ENCODE results near the gene CSTPP1.
"Not testable (repeated sequence)": the region's sequence is repeated elsewhere in the genome, so short reads cannot be mapped to it uniquely, and the experiment has no call there.

Gene CSTPP1

DNA sequence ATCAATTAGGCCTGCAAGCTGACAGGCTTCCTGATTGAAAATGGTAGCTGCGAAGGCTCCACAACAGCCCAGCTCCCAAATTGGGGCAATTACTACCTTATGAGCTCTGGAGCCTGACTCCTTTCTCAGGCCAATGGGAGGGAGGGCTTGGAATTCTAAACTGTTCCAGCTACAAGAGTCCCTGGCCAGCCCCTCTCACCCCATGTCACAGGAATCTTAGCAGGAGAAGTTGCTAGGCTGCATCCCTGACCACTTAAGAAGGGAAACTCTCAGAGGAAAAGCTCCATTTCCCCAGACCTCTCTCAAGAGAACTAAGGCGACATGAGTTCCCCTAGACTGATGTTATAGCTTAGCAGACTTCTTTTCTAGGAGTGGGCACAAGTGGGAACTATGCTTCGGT lies 23.1 kb upstream of the CSTPP1 start:
- DNase-seq, result no peak

GRCh38 chr11:46914363-46914762 lies 22.2 kb upstream of the CSTPP1 start:
- no peak for DNase-seq

DNA sequence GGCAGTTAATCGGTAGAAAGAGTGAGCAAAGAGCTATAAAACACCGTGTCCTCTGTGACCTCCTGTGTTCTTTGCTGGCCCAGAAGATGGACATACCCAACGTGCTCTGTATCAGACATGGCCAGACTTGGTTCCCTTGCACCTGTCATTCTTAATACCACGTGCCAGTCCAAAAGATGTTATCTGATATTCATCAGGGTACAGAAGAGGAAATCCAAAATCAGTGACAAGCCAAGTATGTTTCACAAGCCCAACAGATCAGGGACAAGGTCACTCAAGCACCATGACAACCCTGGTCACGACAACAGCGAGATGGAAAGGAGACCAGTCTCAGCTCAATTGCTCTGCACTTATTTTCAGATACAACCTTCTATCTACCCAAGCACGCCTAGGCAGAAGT lies 21.7 kb upstream of the CSTPP1 start:
- DNase-seq, result no peak

GRCh38 chr11:46916286-46917108 lies 20.1 kb upstream of the CSTPP1 start:
- no peak for DNase-seq

DNA sequence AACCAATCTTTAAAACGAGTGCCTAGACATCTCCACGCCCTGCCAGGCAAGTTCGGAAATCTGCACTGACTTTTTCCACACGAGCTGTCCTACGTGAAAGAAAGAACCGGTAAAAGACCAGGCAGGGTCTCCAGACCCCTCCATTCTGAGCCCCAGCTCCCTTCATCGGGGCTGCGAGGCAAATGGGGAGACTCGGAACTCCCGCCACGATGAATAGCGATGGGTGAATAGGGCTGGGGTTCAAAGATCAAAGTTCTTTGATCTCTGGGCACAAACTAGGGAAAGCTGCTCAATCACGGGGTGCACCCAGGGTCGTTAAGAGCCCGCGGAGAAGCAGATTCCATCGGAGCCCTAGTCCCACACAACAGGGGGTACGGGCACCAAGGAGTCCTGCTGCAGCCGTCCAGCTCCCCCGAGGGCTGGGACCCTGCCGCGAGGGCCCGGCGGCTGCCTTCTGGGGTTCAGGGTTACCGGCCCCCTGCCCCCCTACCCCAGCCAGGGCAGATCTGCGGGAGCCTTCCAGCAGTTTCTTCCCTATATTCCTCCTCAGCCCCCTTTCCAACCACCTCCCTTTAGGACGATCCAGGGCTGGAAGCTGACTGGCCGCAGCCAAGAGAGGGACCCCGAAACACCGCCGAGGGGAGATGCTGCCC lies 19.3 kb upstream of the CSTPP1 start:
- no peak for DNase-seq

- DNase-seq, result no peak
Measured at GRCh38 chr11:46917762-46918082, 18.8 kb upstream of the CSTPP1 start.

DNA sequence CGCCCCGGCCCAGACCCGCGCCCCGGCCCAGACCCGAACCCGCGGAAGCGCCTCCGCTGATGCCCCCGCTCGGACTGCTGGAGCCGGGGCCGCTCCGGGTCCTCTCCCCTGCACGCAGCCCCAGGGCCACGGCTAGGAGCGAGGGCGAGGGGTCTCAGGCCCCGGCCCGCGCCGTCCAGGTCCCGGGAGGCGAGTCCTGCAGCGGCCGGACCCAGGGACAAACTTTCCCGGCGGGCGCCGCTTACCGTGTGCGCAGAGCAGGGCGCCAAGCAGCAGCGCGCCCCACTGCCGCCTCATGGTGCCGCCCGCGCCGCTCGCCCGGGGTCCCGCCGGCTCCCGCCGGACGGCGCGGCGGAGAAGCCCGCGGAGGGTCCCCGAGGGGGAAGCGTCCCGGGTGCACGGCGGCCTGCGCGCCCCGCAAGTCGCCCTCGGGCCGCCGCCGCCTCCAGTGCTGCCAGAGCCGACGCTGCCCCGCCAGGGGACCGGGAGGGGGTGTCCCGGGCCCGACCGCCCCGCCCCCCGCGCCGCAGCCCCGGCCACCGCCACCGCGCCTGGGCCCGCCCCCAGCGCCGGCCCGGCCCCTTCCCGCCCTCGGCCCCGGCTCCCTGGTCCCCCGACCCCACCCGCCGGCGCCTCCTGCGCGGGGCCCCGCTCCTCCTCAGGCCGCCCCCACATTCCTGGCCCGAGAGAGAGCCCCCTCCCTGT lies 18.3 kb upstream of the CSTPP1 start, which contains the start of gene LRP4:
LRP4 (minus strand) TSS at position 468 of the 705 bp plus-strand sequence; CDS start at position 297, 171 bp downstream.
- DNase-seq, result no peak

DNA sequence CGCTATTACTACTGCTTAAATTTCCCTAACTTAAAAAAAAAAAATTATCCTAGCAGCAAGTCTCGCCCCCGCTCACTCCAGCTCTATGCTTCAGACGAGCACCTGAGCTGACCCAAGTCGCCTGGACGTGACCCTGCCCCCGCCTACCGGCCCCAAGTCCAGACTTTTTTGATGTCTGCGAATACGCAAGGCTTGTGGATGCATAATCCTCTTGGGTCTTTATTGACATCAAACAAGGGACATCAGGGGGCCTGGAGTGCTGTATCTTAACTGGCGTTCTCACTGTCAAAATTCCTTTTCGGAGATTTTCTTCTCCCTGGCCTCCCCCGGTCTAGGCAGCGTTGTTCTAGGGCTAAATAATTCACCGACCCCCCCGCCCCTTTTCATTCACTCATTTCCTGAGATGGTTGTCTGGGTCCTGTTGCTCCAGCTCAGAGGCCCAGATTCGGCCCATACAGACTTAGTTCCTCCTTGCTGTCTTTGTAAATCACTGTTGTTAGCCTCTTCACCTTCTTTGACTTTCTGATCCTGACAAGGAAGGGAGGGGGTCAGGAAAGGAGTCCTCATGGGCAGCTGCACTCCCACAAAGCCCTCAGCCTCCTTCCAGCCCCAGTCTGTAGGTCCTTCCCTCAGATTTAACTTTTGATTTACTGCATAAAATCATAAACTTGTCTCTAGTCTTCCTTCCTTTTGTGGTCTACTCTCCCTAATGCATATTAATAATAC lies 17.6 kb upstream of the CSTPP1 start:
- no peak for DNase-seq

DNA sequence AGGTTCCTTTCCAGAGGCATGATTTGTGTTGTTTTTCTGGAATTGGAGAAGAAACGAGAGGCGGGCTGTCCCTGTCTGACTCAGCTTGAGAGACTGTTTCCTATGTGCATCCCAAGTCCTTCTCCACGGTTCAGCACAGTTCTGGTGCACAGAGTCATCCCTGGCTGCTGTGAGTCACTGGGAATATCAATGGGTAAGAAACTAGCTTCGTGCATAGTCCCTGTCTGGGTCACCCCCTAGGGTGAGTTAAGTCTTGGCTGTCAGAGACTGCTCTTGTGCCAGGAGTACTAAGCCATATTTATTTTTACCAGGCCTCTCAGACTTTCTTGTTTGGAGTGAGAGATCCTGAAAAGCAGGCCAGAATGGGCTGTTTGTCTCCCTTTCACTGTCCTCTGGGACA lies 15.8 kb upstream of the CSTPP1 start:
- DNase-seq, result no peak

GRCh38 chr11:46927928-46928327 lies 8.6 kb upstream of the CSTPP1 start:
- not testable (repeated sequence) for DNase-seq

GRCh38 chr11:46928701-46929100 lies 7.9 kb upstream of the CSTPP1 start:
- not testable (repeated sequence) for DNase-seq

DNA sequence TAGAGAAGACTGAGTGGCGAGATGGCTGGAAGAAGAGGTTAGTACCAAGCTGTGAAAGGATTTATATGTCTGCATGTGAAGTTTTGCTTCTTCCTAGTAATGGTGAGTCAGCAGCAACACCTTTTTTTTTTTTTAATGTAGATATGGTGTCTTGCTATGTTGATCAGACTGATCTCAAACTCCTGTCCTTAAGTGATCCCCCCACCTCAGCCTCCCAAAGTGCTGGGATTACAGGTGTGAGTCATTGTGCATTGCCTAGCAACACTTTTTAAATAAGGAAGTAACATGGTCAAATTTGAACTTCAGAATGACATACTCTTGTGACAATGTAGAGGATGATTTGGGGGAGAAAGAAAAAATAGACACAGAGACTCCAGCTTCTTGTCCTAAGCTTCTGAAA lies 6.5 kb upstream of the CSTPP1 start:
- no peak for DNase-seq

GRCh38 chr11:46942172-46942571 lies 5.6 kb downstream of the CSTPP1 start:
- no peak for DNase-seq

DNA sequence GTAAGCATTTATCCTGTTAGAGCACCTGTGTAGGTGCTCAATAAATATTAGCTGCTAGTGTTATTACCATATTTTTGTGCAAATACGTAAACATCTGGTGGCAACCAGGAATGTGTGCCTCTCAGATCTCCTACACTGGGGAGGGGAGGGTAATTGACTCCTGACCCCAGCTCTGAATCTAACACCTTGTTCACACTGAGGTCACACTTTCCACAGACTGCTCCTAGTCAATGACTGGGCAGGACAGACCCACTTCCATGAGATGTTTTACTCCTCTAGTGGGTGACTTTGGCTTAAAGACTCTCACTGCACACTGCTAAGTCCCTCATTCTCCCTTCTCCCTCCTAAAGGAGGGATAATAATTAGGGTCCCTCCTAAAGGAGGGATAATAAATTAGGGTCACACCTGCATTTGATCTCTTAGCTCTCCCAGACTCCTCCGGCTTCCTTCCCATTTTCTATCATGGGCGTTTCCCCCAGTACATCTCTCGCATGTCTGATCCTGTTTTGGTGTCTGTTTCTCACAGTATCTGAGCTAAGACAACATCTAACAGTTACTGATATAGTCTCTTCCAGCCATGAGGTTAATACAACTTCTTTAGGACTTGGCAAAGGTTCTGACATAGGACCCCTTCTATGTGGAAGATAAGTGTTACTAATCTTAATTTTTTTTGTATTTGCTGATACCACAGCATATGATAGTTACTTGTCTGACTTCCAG lies 8.0 kb downstream of the CSTPP1 start:
- DNase-seq, result no peak

GRCh38 chr11:46947399-46948077 lies 11.0 kb downstream of the CSTPP1 start:
- no peak for DNase-seq

DNA sequence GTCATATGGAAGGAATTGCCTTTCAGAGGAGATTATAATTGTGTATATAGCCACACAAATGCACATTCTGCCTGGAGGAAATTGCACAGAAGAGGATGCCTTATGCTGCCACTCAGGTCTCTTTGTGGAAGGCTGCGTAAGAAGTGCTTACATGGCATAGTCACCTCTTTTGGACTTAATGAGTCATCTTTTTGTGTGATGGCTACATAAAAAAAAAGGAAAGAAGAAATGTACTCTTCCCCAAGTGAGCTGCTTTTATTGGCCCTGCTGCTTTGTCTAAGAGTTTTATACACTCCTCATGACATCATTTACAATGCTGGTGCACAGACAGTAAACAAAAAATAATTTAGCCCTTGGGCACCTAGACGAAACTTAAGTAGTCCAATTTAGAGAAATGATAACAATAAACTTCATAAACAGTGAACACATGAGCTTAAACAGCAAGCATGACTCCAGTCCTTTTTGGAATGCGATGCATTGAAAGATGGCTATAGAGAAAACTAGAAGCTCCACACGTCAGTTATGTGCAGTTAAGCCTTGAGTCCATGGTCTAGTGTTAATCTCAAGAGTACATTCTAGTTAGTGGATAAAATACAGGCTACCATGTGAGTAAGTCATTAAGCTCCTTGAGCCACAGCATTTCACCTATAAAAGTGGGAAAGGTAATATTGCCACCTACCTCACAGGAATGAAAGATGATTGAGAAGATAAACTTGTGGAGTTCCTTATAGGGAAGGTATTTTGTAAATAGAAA lies 12.0 kb downstream of the CSTPP1 start:
- DNase-seq, result peak; percentile 31

GRCh38 chr11:46949297-46949696 lies 12.7 kb downstream of the CSTPP1 start:
- DNase-seq, result no peak

DNA sequence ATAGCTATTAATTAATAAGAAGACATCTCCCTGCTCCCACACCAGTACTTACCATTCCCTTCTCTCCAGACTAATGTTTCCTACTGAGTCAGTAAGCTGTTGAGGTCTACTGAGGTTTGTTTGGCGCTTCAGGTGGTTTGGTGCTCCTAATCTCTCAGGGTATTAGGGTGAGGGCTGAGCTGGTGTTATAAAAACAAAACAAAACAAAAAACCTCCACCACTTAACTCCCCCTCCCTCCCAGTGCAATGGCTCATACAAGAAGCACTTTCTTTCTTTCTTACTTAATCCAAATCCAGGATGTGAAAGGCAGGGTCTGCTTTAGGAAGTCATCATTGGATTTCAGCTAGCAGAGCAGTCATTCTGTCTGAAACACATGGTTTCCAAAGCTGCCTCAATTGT lies 15.3 kb downstream of the CSTPP1 start:
- no peak for DNase-seq

GRCh38 chr11:46952553-46952952 lies 16.0 kb downstream of the CSTPP1 start:
- DNase-seq, result no peak

DNA sequence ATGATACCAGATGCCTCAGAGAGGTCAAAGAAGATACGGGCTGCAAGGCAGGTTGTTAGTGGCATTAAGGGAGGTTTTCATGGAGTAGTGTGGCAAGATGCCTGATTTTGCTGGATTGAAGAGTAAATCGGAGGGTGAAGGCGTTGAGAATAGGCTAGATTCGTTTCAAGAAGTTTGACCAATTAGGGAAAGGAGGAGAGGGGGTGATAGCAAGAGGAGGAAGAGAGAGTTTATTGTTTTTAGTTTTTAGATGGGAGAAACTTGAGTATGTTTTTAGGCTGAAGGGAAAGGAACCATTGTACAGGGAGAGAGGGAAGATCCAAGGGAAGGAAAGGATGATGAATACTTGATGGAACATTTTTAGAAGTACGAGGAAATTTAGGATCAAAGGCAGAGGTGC lies 16.5 kb downstream of the CSTPP1 start:
- DNase-seq, result no peak

DNA sequence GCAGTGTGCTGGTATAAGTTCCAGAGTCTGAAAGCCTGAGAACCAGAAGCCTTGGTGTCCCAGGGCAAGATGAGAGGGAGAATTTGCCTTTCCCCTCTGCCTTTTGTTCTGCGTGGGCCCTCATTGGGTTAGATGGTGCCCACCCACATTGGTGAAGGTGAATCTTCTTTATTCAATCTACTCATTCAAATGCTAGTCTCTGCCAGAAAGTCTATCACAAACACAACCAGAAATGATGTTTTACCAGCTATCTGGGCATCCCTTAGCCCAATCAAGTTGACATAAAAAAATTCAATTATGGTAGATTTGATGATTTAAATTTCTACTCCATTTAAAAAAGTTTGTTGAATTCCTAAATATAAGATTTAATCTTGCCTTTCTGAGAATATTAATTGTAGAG lies 22.2 kb downstream of the CSTPP1 start:
- DNase-seq, result no peak

All from NCI-H187 treated with DMSO at 0.1 percent for 48 hours (cell line).